Measurements from ENCODE around the gene PDLIM5. TPM values are rescaled to one million over a fixed set of nuclear protein-coding genes. Genes with fewer than 3 reads are reported as not detected.

Gene PDLIM5, protein sequence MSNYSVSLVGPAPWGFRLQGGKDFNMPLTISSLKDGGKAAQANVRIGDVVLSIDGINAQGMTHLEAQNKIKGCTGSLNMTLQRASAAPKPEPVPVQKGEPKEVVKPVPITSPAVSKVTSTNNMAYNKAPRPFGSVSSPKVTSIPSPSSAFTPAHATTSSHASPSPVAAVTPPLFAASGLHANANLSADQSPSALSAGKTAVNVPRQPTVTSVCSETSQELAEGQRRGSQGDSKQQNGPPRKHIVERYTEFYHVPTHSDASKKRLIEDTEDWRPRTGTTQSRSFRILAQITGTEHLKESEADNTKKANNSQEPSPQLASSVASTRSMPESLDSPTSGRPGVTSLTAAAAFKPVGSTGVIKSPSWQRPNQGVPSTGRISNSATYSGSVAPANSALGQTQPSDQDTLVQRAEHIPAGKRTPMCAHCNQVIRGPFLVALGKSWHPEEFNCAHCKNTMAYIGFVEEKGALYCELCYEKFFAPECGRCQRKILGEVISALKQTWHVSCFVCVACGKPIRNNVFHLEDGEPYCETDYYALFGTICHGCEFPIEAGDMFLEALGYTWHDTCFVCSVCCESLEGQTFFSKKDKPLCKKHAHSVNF
- total RNA-seq, result 103 and 157 TPM in 2 replicates

DNA sequence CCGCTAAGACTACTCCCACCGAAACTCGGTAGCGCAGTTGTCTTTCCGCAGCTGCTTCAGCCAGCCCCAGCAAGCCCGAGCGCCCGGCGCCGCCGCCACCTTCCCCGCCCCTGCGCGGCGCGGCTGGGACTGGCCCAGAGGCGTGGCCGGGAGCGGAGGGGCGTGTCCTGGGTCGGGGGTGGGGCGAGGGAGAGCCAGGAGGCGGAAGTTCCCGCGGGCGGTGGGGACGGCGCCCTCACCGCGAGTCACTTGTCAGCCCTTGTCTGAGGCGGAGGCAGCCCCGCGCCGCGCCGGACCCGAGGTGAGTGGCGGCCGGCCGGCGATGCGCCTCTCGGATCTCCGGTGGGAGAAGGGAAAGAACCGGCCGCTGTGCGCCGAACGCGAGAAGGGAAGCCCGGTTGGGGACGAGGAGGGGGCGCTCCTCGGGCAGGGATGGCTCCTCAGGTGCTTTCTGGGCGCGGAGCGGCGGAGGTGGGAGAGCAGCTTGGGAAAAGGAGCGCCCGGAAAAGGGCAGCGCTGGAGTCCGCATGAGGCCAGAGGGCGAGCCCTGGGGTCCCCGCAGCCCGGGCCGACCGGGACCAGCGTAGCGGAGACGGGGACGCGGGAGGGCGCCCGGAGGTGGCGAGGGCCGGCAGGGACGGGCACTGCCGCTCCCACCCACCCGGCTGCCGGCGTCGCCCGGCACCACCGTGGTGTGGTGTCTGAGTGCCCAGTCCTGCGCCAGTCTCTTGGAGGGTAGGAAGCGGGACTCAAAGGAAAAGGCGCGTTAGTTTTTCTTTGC is at the start of gene PDLIM5:
Gene PDLIM5 (plus strand): TSS at position 248 of the 781 bp plus-strand sequence. CDS start 3,347 bp downstream, outside the sequence.

Other genes starting within 250 kb of the PDLIM5 start
- 39.6 and 42.1 TPM in 2 replicates for gene SMARCAD1, start 244.1 kb upstream of the PDLIM5 start, total RNA-seq
- gene HPGDS, start 109.1 kb upstream of the PDLIM5 start, total RNA-seq, result not detected in 2 replicates